NCI-H1417 treated with DMSO at 0.1 percent for 48 hours (cell line): ENCODE measurements around the gene MYH7.
"Not testable (repeated sequence)": the region's sequence is repeated elsewhere in the genome, so short reads cannot be mapped to it uniquely, and the experiment has no call there.

Experiments
- DNase-seq: peaks from one replicate; lab custom pipeline; 2025; lab: John Stamatoyannopoulos, UW

Gene MYH7

DNA sequence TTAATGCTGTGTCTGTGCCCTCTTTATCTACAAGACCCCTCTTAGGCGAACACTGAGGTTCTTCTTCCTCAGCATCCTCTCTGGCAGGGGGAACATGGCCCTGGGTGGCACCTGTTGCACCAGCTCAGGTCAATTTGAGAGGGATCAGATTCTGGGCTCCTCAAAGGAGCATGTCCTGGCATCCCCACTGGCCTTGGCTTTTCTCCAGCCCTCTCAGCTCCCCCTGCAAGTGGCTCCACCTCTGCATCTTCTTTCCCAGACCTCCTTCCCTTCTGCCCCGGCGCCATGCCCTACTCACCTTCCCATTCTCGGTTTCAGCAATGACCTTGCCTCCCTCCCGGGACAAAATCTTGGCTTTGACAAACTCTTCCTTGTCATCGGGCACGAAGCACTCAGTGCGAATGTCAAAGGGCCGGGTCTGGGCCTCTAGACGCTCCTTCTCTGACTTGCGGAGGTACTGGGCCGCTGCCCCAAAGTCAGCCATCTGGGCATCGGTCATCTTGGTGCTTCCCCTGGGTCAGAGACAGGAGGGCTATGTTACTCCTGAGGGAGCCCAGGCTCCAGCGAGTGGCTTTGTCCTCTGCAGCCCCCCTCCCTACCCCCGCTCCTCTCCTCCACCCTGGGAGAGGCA, 28.6 kb downstream of the MYH7 start:
- no peak for DNase-seq

DNA sequence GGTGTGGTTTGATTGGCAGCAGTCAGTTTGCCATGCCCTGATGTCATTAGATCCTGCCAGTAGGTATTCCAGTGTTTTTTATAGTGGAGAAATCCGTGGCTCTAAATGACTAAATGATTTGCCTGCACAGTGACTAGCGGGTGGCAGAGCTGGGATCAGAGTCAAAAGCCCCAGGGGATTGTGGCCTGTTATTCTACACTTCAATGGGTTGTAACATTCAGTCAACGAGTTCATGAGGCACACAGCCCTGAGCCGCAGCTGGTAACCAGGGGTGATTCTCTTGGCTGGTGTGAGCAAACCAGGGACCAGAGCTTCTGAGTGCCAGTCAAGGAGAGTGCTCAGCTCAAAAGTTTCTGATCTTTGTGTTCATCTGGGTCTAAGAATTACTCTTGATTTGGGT, 29.2 kb downstream of the MYH7 start:
- no peak for DNase-seq

DNA sequence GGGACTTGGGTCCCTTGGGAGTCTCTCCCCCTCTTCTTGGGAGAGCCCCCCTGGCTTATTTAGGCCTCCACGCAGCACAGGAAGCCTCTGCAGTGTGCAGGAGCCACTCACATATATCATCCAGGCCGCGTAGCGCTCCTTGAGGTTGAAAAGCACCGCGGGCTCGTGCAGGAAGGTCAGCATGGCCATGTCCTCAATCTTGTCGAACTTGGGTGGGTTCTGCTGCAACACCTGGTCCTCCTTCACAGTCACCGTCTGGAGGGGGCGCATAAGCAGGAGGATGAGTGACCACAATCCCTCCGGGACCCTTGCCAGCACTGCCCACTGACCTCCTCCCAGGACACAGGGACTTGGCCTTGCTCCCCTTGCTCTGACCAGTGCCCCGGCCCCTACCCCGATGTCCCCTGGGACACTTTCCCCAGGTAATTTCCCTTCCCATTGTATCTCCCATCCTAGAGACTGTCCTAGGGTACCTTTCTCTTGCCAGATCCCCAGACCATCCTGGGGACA, 29.9 kb downstream of the MYH7 start:
- no peak for DNase-seq

- DNase-seq, result no peak
Measured at GRCh38 chr14:23405096-23405495, 30.4 kb downstream of the MYH7 start.

- DNase-seq, result no peak
Measured at GRCh38 chr14:23404331-23404900, 31.0 kb downstream of the MYH7 start.

DNA sequence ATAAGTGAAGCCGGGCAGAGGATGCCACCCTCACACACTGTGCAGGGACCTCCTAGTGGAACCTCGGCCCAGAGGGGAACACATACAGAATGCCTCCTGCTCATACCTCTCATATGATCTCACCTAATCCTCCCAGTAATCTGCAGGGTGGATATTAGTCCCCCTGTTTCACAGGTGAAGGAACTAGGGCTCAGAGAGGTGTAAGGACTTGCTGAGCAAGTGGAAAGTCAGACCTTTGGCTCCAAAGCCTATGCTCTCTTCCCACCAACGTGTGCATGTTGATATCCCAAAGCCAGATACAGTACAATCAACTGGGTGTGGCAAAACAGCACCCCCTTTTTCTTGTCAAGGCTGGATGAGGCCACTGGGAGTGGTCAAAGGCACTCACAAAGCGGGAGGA, 31.6 kb downstream of the MYH7 start:
- no peak for DNase-seq

DNA sequence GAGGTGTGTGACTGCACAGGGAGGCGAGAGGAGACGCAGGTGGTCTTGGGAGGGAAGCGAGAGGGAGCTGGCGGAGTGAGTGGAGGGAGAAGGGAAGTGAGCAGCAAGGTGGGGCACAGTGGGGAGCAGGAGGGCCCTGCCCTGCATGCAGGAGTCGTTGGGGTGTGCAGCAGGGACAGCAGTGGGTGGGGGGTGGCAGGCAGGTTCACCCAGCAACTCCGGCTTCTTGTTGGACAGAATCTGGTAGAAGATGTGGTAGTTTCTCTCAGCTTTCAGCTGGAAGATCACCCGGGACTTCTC, 32.4 kb downstream of the MYH7 start:
- DNase-seq, result no peak

- DNase-seq, result no peak
Measured at GRCh38 chr14:23402296-23403138, 32.9 kb downstream of the MYH7 start.

DNA sequence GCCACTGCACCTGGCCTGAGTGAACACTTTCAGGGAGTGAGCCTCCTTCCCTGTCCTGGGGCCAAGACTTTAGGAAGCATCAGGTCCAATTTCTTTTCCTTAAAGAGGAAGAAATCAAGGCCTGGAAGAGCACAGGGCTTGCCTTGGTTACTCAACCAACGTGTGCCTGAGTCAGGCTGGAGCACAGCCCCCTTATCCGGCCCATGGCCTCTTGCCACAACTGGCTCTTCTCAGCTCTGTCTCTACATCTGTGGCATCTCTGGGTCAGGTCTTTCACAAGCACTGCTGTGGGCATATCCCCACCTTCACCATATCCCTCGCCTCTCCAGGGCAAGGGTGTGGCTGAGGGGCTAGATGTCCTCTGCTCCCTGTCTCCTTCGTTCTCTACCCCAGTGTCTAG, 34.2 kb downstream of the MYH7 start:
- DNase-seq, result no peak

DNA sequence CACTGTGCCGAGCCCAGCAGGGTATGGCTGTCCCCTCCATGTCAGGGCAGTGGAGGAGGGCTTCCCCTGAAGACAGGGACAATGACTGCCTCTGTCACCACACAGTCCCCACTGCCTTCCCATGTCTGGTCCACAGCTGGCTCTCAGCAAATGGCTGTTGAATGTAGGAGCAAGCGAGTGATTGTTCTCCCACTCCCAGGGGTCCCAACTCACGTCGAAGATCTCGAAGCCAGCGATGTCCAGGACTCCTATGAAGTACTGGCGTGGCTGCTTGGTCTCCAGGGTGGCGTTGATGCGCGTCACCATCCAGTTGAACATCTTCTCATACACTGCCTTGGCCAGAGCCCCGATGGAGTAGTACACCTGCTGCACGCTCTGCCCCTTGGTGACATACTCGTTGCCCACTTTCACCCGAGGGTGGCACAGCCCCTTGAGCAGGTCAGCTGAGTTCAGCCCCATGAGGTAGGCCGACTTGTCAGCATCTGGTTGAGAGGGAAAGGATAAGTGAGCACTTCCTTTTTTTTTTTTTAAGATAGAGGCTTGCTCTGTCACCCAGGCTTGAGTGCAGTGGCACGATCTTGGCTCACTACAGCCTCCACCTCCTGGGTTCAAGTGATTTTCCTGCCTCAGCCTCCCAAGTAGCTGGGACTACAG, 34.8 kb downstream of the MYH7 start:
- DNase-seq, result not testable (repeated sequence)

DNA sequence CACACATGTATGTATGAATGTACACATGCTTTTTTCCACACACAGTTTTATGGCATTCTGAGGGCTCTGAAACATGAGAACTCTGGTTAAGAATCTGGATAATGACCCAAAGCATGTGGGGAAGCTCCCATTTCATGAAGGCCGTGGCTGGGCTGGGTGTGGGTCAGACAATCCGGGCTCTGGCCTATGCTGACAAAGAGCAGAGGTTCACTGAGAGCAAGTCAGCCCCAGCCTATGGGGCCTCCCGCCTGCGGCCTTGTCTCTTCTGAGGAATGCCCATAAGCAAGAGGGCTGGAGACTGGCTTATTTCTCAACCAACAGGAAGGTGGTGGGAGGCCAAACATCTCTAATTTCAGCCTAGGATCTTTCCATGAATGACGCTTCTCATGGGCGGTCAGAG, 35.9 kb downstream of the MYH7 start:
- no peak for DNase-seq

DNA sequence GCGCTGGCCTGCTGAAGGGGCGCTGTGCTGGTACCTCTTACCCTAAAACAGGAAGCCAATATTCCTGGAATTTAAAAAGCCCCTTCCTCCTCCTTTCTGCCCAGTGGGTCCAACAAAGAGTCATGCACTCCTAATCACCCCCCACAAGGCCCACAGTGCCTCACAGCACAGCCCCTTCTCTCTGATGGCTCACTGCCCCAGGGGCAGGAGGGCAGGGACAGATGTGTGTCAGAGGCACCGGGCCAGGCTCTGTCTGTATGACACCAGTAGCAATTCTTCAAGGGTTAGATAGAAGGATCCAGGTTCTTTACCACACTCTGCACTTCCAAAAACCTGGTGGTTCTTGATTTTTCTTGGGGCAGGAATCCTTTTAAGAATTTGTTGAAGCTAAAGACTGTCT, 36.3 kb downstream of the MYH7 start:
- no peak for DNase-seq

GRCh38 chr14:23398348-23398747, 37.1 kb downstream of the MYH7 start:
- DNase-seq, result no peak

DNA sequence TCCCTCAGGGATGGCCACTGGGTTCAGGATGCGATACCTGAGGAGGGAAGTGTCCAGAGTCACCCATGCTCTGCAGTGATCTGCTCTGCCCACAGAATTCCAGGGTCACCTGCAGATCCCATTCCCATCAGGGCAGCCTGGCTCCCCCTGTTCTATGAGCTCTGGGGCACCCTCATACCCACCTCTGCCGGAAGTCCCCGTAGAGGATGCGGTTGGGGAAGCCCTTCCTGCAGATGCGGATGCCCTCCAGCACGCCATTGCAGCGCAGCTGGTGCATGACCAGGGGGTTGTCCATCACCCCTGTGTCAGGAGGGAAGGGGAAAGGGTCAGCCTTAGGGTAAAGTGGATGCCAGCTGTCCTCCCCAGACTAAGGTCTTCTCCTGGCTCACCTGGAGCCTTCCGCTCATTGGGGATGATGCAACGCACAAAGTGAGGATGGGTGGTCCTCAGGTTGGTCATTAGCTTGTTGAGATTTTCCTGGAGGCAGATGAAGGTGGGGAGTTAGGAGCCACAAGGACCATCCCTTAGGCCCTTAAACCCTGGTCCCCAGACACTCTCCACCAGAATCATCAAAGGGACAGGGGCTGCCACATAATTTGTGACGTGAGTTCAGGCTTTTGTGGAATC, 38.6 kb downstream of the MYH7 start:
- no peak for DNase-seq

DNA sequence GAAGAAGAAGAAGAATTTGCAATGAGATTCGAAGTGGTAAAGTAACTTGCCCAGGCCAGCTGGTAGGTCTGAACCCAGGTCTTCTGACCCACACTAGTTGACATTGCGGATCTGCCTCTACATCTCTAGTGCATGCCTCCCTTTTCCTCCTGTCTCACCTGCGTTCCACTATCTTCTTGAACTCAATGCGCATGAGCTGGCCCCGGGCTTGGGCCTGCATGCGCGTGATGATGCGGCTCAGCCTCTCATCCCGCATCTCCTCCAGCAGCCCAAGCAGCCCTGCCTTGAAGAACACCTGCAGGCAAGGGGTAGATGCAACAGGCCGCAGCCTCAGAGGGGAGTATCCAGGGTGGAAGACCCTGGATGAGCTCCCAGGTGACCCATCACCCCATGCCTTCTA, 39.3 kb downstream of the MYH7 start:
- no peak for DNase-seq

GRCh38 chr14:23392613-23393012, 42.8 kb downstream of the MYH7 start:
- DNase-seq, result no peak

- not testable (repeated sequence) for DNase-seq
Measured at GRCh38 chr14:23389871-23390270, 45.6 kb downstream of the MYH7 start.

- DNase-seq, result no peak
Measured at GRCh38 chr14:23389396-23389795, 46.1 kb downstream of the MYH7 start.

- DNase-seq, result no peak
Measured at GRCh38 chr14:23388996-23389395, 46.5 kb downstream of the MYH7 start.

DNA sequence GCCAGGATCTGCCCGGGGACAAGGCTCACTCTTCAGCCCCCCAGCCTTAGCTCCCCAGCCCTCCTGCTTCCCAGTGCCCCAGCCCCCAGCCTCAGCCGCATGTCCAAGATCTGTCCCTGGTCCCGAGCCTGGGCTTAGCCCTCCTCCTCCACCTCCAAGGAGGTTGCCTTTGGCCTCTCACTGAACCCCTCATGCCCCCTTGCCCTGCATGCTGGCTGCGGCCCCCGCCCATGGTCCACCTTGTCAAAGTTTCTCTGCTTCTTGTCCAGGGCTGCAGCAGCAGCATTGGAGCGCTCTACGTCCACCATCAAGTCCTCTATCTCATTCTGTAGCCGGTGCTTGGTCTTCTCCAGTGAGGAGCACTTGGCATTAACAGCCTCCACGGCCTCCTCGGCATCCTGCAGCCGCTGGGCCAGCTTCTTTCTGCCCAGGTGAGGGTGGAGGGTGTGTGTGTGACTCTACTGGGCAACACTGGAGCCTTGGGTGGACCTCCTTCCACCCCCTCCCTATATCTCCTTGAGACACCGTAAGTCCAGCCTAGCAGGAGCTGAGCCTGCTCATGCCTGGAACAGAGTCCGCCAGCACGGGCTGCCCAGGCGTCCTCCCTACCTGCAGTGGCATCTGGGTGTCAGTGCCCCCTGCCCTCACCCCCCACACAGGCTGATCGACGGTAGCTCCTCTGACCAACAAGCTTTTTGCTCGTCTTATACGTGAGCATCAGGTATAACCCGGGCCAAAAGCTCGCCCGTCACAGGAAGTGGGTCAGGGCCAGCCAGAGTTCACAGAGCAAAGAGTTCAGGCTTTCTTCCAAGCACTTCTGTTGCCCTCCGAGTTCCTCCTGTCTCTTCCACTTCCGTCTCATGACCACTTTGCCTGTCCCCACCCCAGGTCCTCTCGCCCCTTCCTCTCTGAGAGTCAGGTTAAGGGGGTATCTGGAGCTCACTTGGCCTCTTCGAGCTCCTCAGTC, 47.3 kb downstream of the MYH7 start:
- no peak for DNase-seq

DNA sequence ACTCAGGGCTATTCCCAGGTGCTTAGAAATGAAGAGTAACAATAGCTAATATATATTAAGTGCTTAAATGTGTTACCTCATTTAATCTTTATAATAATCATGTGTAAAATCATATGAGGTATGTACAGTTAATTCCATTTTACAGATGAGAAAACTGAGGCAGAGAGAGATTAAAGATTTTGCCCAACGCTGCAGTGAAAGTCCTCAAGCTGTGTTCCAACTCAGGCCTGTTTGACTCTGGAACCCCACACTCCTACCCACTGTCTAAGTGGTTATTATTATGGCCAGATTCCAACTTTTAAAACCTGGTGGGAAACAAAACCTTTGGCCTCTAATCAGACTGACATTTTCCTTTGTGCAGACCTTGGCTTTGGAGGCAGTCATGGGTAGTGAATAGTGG, 48.5 kb downstream of the MYH7 start:
- no peak for DNase-seq
